Globus pallidus (tissue), 1 donor: ENCODE results near the gene SLC2A13.
"Not testable (repeated sequence)": the region's sequence is repeated elsewhere in the genome, so short reads cannot be mapped to it uniquely, and the experiment has no call there.

Experiments
- DNase-seq: peaks from one replicate; pipeline ENCODE4 v3.0.0-alpha.2; 2015; ENCODE audit warnings: low spot score

The SLC2A13 gene

GRCh38 chr12:39752482-39753137 lies 353.3 kb downstream of the SLC2A13 start:
- no peak for DNase-seq

- DNase-seq: not testable (repeated sequence)
These were observed 359.7 kb downstream of the SLC2A13 start for GRCh38 chr12:39746151-39746550.

- no peak for DNase-seq
These were observed 362.2 kb downstream of the SLC2A13 start for GRCh38 chr12:39743655-39744054.

GRCh38 chr12:39736406-39736805 lies 369.5 kb downstream of the SLC2A13 start:
- no peak for DNase-seq

DNA sequence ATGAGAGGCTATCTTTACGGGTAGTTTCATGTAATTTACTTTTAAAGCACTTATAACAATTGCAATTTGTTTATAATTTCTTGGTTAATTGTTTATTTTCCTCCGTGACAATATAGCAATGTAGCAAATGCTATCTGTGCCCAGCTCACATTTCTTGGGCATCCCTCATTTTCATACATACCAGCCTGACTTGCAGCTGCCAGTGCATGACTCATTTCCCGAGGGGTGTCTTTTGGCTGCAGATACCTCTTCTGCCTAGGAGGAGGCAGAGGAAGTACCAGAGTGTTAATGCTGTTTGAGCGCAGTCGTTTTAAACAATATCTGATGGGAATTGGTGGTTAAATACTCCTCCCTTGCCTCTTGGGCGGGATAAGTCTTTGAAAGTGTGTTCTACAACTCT lies 382.1 kb downstream of the SLC2A13 start:
- DNase-seq: no peak

- no peak for DNase-seq
These were observed 383.4 kb downstream of the SLC2A13 start for GRCh38 chr12:39722504-39722903.

- no peak for DNase-seq
These were observed 392.3 kb downstream of the SLC2A13 start for GRCh38 chr12:39713552-39713951.

DNA sequence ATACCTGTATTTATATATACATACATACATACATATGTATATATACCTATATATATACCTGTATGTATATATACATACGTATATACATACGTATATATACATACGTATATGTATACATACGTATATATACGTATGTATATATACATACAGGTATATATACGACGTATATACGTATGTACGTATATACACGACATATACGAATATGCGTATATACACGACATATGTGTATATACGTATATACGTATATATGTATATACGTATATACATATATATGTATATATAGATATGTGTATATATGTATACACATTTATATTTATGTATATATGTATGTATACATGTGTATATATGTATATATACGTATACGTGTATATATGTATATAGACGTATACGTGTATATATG lies 393.5 kb downstream of the SLC2A13 start:
- no peak for DNase-seq
